ENCODE data around the gene BMX. TPM values are rescaled to one million over a fixed set of nuclear protein-coding genes. Genes with fewer than 3 reads are reported as not detected.

BMX gene
- polyA plus RNA-seq, 1 experiment, result not detected

- POLR2A ChIA-PET, result no interaction called here
- H3K9me3 ChIP-seq (ENCODE audit: control insufficient read depth, insufficient read depth, low read length), result no peaks in the 10 kb centered on the region
- CTCF ChIA-PET, result no interaction called here
- peaks cover 2% of the 10 kb centered on the region for H3K27me3 ChIP-seq (ENCODE audit: control insufficient read depth, insufficient read depth, low read length)
- H3K4me3 ChIP-seq (ENCODE audit: low read depth, low read length), result no peak overlapping the region
- no peak overlapping the region for H3K27ac ChIP-seq (ENCODE audit: low read depth, low read length)
- TF ChIP-seq CTCF (IDR thresholded peaks at IDR 0.05; ENCODE audit: low read depth, low read length), result no peak
- DNase-seq (ENCODE audit: low read depth, low spot score), result no peak
These were observed 11.0 kb downstream of the BMX start for GRCh38 chrX:15511563-15511962.

GRCh38 chrX:15512401-15512965 lies 11.9 kb downstream of the BMX start:
- no peak for DNase-seq (ENCODE audit: low read depth, low spot score)
- TF ChIP-seq CTCF (IDR thresholded peaks at IDR 0.05; ENCODE audit: low read depth, low read length), result no peak
- Histone ChIP-seq H3K27me3 (ENCODE audit: control insufficient read depth, insufficient read depth, low read length) (peaks cover 2% of the 10 kb centered on the region), H3K9me3 (ENCODE audit: control insufficient read depth, insufficient read depth, low read length) (no peaks in the 10 kb centered on the region), H3K27ac (ENCODE audit: low read depth, low read length) (no peak overlapping the region), H3K4me3 (ENCODE audit: low read depth, low read length) (no peak overlapping the region)
- ChIA-PET POLR2A (no interaction called here), CTCF (no interaction called here)

GRCh38 chrX:15514279-15514678 lies 13.7 kb downstream of the BMX start:
- no peaks in the 10 kb centered on the region for H3K9me3 ChIP-seq (ENCODE audit: control insufficient read depth, insufficient read depth, low read length)
- TF ChIP-seq CTCF (IDR thresholded peaks at IDR 0.05; ENCODE audit: low read depth, low read length), result no peak
- CTCF ChIA-PET, result no interaction called here
- DNase-seq (ENCODE audit: low read depth, low spot score), result no peak
- POLR2A ChIA-PET, result no interaction called here
- H3K4me3 ChIP-seq (ENCODE audit: low read depth, low read length), result no peak overlapping the region
- H3K27me3 ChIP-seq (ENCODE audit: control insufficient read depth, insufficient read depth, low read length), result no peaks in the 10 kb centered on the region
- H3K27ac ChIP-seq (ENCODE audit: low read depth, low read length), result no peak overlapping the region

- Histone ChIP-seq H3K9me3 (ENCODE audit: control insufficient read depth, insufficient read depth, low read length) (no peaks in the 10 kb centered on the region), H3K4me3 (ENCODE audit: low read depth, low read length) (no peak overlapping the region), H3K27me3 (ENCODE audit: control insufficient read depth, insufficient read depth, low read length) (no peaks in the 10 kb centered on the region), H3K27ac (ENCODE audit: low read depth, low read length) (no peak overlapping the region)
- CTCF ChIA-PET, result no interaction called here
- no peak for DNase-seq (ENCODE audit: low read depth, low spot score)
- no peak for TF ChIP-seq CTCF (IDR thresholded peaks at IDR 0.05; ENCODE audit: low read depth, low read length)
- POLR2A ChIA-PET, result no interaction called here
These were observed 15.3 kb downstream of the BMX start for GRCh38 chrX:15515931-15516330.

GRCh38 chrX:15522464-15522863 lies 21.9 kb downstream of the BMX start:
- TF ChIP-seq CTCF (IDR thresholded peaks at IDR 0.05; ENCODE audit: low read depth, low read length), result no peak
- no peaks in the 10 kb centered on the region for H3K9me3 ChIP-seq (ENCODE audit: control insufficient read depth, insufficient read depth, low read length)
- ChIA-PET CTCF (no interaction called here), POLR2A (no interaction called here)
- H3K27me3 ChIP-seq (ENCODE audit: control insufficient read depth, insufficient read depth, low read length), result no peaks in the 10 kb centered on the region
- no peak overlapping the region for H3K27ac ChIP-seq (ENCODE audit: low read depth, low read length)
- H3K4me3 ChIP-seq (ENCODE audit: low read depth, low read length), result no peak overlapping the region
- no peak for DNase-seq (ENCODE audit: low read depth, low spot score)

Measured in AG04450 (cell line).